ENCODE measurements around the gene MEIS3. TPM values are rescaled to one million over a fixed set of nuclear protein-coding genes. Genes with fewer than 3 reads are reported as not detected.

The MEIS3 gene
- total RNA-seq, 2 experiments from 2014 or later = 1.3 TPM; not detected in 1

DNA sequence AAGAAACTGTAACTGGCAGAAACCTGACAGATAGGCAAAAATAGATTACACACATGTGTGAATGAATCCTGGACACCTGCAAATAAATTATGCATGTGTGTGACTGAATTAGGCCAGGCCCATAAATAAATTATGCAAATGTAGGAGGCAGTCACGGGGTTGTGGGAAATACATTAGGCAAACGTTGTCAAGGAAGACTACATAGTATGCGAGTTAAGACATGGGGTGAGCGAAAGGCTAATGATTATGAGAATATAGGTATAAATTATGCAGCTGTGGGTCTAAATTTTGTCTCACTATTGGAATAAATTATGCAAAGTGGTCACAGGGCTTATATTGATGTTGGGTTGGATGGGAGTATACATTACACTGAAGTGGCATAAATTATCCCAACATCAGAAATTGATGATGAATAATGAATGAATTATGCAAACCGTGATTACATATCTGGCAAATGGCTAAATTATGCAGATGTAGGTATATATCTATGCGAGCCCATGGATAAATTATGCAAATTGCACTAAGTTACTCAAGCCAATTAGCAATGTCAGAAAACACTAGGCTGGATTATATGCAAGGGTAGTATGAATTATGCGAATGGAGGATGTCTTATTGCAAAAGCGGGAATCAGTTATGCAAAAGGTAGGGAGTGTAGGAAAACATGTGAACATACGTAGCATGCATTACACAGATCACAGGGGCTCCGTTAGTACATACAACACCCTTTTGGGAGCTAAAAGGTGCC lies 45.5 kb upstream of the MEIS3 start:
- Histone ChIP-seq H3K36me3 (ENCODE audit: insufficient read depth, low read length) (no peaks in the 10 kb centered on the region), H2AFZ (ENCODE audit: low read length) (no peak overlapping the region), H3K79me2 (ENCODE audit: insufficient read depth, low read depth, low read length) (no peaks in the 10 kb centered on the region), H3K27ac (ENCODE audit: low read depth, low read length, poor library complexity, severe bottlenecking) (no peak overlapping the region), H4K20me1 (ENCODE audit: insufficient read depth, low read length) (no peaks in the 10 kb centered on the region), H3K4me1 (ENCODE audit: insufficient read depth, low read length, poor library complexity, severe bottlenecking) (peaks cover 9% of the 10 kb centered on the region), H3K9me2 (ENCODE audit: insufficient read depth, low read length) (no peaks in the 10 kb centered on the region), H3K9me3 (ENCODE audit: low read length) (no peaks in the 10 kb centered on the region), H3K4me3 (ENCODE audit: low read depth, low read length, poor library complexity, severe bottlenecking) (no peak overlapping the region), H3K4me2 (ENCODE audit: low read length) (peak overlapping the region; percentile 15; the same call in 1 of the 2 replicates)
- intact Hi-C loops (cut with micrococcal nuclease; ENCODE audit: unreplicated experiment) = no loop called here
- no peak for DNase-seq (ENCODE audit: low spot score)
- TF ChIP-seq, protein P1, sequence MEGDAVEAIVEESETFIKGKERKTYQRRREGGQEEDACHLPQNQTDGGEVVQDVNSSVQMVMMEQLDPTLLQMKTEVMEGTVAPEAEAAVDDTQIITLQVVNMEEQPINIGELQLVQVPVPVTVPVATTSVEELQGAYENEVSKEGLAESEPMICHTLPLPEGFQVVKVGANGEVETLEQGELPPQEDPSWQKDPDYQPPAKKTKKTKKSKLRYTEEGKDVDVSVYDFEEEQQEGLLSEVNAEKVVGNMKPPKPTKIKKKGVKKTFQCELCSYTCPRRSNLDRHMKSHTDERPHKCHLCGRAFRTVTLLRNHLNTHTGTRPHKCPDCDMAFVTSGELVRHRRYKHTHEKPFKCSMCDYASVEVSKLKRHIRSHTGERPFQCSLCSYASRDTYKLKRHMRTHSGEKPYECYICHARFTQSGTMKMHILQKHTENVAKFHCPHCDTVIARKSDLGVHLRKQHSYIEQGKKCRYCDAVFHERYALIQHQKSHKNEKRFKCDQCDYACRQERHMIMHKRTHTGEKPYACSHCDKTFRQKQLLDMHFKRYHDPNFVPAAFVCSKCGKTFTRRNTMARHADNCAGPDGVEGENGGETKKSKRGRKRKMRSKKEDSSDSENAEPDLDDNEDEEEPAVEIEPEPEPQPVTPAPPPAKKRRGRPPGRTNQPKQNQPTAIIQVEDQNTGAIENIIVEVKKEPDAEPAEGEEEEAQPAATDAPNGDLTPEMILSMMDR (conservative IDR thresholded peaks at IDR 0.05; ENCODE audit: low read length) = no peak
- TF ChIP-seq EZH2phosphoT487 (IDR thresholded peaks at IDR 0.05; ENCODE audit: borderline replicate concordance, low read depth, low read length) = no peak
- no TSS peak for BruUV-seq (replicated peaks)
- CTCF ChIA-PET (ENCODE audit: unreplicated experiment) = no interaction called here
- POLR2A ChIA-PET = interaction anchor here (0.6 kb wide), 1 partner anchor 173 kb away, joined by 4 read pairs; no protein-coding TSS in a partner anchor

DNA sequence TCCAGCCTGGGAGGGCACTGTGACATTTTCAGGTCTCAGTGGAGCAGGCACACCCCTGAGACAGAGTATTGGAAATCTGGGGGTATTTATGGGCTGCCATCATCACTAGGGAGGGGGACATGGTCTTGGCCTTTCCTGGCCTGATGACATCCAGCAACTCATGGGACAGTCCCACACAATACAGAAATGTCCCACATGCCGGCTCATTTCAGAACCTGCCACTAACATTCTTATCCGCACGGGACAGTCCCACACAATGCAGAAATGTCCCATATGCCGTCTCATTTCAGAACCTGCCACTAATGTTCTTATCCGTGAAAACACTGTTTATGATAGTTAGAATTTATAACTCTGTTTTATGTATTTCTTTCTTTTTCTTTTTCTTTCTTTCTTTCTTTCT lies 42.5 kb upstream of the MEIS3 start:
- no peaks in the 10 kb centered on the region for H3K9me3 ChIP-seq (ENCODE audit: low read length)
- TF ChIP-seq, protein P1 (conservative IDR thresholded peaks at IDR 0.05; ENCODE audit: low read length) = no peak
- no peak for TF ChIP-seq EZH2phosphoT487 (IDR thresholded peaks at IDR 0.05; ENCODE audit: borderline replicate concordance, low read depth, low read length)
- ChIA-PET POLR2A (no interaction called here), CTCF (ENCODE audit: unreplicated experiment) (no interaction called here)
- H3K9me2 ChIP-seq (ENCODE audit: insufficient read depth, low read length) = no peaks in the 10 kb centered on the region
- H3K36me3 ChIP-seq (ENCODE audit: insufficient read depth, low read length) = no peaks in the 10 kb centered on the region
- no peak overlapping the region for H3K4me3 ChIP-seq (ENCODE audit: low read depth, low read length, poor library complexity, severe bottlenecking)
- H2AFZ ChIP-seq (ENCODE audit: low read length) = no peak overlapping the region
- no peaks in the 10 kb centered on the region for H3K79me2 ChIP-seq (ENCODE audit: insufficient read depth, low read depth, low read length)
- H3K27ac ChIP-seq (ENCODE audit: low read depth, low read length, poor library complexity, severe bottlenecking) = no peak overlapping the region
- H4K20me1 ChIP-seq (ENCODE audit: insufficient read depth, low read length) = no peaks in the 10 kb centered on the region
- DNase-seq (ENCODE audit: low spot score) = no peak
- H3K4me1 ChIP-seq (ENCODE audit: insufficient read depth, low read length, poor library complexity, severe bottlenecking) = peaks cover 9% of the 10 kb centered on the region
- no peak overlapping the region for H3K4me2 ChIP-seq (ENCODE audit: low read length)
- BruUV-seq (replicated peaks) = no TSS peak
- intact Hi-C loops (cut with micrococcal nuclease; ENCODE audit: unreplicated experiment) = no loop called here

DNA sequence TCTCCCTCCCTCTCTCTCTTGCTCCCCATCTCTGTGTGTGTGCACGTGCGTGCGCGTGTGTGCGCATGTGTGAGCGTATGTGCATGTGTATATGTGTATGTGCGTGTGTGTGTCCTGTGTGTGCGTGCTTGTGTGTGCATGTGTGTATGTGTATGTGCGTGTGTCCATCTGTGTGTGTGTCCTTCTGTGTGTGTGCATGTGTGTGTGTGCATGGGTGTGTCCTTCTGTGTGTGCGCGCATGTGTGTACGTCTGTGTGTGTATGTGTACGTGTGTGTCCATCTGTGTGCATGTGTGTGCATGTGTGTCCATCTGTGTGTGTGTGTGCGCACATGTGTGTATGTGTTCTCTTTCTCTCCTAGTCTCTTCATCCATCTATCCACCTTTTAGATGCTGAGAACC lies 40.1 kb upstream of the MEIS3 start:
- no peak for TF ChIP-seq EZH2phosphoT487 (IDR thresholded peaks at IDR 0.05; ENCODE audit: borderline replicate concordance, low read depth, low read length)
- TF ChIP-seq, protein P1 (conservative IDR thresholded peaks at IDR 0.05; ENCODE audit: low read length) = no peak
- Histone ChIP-seq H3K36me3 (ENCODE audit: insufficient read depth, low read length) (no peaks in the 10 kb centered on the region), H4K20me1 (ENCODE audit: insufficient read depth, low read length) (no peaks in the 10 kb centered on the region), H3K79me2 (ENCODE audit: insufficient read depth, low read depth, low read length) (no peaks in the 10 kb centered on the region), H3K27ac (ENCODE audit: low read depth, low read length, poor library complexity, severe bottlenecking) (no peak overlapping the region), H2AFZ (ENCODE audit: low read length) (no peak overlapping the region), H3K9me3 (ENCODE audit: low read length) (peaks cover 8% of the 10 kb centered on the region), H3K9me2 (ENCODE audit: insufficient read depth, low read length) (no peaks in the 10 kb centered on the region), H3K4me2 (ENCODE audit: low read length) (no peak overlapping the region), H3K4me3 (ENCODE audit: low read depth, low read length, poor library complexity, severe bottlenecking) (no peak overlapping the region), H3K4me1 (ENCODE audit: insufficient read depth, low read length, poor library complexity, severe bottlenecking) (peaks cover 2% of the 10 kb centered on the region)
- no TSS peak for BruUV-seq (replicated peaks)
- ChIA-PET CTCF (ENCODE audit: unreplicated experiment) (no interaction called here), POLR2A (no interaction called here)
- DNase-seq (ENCODE audit: low spot score) = no peak
- intact Hi-C loops (cut with micrococcal nuclease; ENCODE audit: unreplicated experiment) = no loop called here
